ENCODE measurements around the gene ATAD3B. TPM values are rescaled to one million over a fixed set of nuclear protein-coding genes. Genes with fewer than 3 reads are reported as not detected.
"Not testable (repeated sequence)": the region's sequence is repeated elsewhere in the genome, so short reads cannot be mapped to it uniquely, and the experiment has no call there.

The ATAD3B gene
- total and polyA plus RNA-seq, 12 donors: 5.3 to 33.3 (median 7.1) TPM

DNA sequence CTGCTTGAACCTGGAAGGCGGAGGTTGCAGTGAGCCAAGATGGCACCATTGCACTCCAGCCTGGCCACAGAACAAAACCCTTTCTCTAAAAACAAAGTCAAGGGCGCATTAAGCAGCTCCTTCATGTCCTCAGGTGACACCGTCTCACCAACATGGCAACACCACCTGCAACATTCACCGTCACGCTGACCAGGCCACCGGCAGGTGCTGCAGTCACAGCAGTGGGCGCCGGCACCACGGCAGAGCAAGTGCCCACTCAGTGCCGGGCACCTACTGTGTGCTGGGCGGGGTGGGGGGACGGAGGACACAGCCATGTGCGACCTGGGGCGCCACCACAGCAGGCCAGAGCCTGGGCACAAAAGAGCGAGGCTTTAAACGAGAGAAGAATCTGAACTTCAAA is 12.1 kb downstream of the ATAD3B start:
- Histone ChIP-seq H3K4me1 (no peaks in the 10 kb centered on the region), H3K27me3 (no peaks in the 10 kb centered on the region), H3K4me3 (no peak overlapping the region), H3K36me3 (peaks cover 0 to 88% (median 56%) of the 10 kb centered on the region in 9 donors), H3K27ac (no peak overlapping the region), H3K9me3 (no peaks in the 10 kb centered on the region)
- ATAC-seq (no peak), DNase-seq (no peak)
- intact Hi-C loops (cut with DNase I): no loop called here
- TF ChIP-seq, protein P1, sequence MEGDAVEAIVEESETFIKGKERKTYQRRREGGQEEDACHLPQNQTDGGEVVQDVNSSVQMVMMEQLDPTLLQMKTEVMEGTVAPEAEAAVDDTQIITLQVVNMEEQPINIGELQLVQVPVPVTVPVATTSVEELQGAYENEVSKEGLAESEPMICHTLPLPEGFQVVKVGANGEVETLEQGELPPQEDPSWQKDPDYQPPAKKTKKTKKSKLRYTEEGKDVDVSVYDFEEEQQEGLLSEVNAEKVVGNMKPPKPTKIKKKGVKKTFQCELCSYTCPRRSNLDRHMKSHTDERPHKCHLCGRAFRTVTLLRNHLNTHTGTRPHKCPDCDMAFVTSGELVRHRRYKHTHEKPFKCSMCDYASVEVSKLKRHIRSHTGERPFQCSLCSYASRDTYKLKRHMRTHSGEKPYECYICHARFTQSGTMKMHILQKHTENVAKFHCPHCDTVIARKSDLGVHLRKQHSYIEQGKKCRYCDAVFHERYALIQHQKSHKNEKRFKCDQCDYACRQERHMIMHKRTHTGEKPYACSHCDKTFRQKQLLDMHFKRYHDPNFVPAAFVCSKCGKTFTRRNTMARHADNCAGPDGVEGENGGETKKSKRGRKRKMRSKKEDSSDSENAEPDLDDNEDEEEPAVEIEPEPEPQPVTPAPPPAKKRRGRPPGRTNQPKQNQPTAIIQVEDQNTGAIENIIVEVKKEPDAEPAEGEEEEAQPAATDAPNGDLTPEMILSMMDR (IDR thresholded peaks at IDR 0.05): no peak
- WGBS, 2 donors: 94 to 97% methylated on average over 16 of the region's 16 CpGs

DNA sequence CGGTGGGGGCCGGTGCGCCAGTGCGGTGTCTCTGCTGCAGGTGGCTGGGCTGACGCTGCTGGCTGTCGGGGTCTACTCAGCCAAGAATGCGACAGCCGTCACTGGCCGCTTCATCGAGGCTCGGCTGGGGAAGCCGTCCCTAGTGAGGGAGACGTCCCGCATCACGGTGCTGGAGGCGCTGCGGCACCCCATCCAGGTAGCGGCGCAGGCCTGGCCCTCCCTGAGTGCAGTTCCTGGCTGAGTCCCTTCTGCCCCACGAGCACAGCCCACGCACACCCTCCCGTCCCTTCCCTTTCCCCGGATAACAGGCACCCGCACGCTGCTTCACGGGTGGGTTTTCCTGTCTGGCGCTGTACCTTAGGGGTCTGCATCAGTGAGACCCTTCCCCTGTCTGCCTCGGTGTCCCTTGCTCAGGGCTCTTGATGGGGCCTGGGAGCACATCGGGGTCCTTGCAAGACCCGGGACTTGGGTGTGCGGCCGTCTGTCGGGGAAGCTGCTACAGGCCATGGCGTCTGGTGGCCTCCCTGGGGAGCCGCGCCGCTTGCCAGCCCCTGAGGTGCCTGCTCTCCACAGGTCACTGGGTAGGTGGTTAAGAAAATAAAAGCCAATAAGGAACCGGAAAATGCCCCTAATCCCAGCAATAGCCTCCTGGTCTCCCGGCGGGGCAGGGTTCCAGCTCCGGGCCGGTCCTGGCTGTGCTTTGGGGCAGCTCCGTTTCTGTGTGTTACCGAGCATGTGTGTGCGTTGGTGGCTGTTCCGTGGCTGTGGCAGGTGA is 13.6 kb downstream of the ATAD3B start:
- intact Hi-C loops (cut with DNase I); H3K4me1 ChIP-seq; H3K4me3 ChIP-seq; DNase-seq; H3K9me3 ChIP-seq; H3K27me3 ChIP-seq; H3K27ac ChIP-seq; ATAC-seq: not testable (repeated sequence)
- 94 to 95% methylated on average over 36 to 40 of the region's 46 CpGs for WGBS, 2 donors
- peaks cover 0 to 91% (median 55%) of the 10 kb centered on the region in 9 donors for H3K36me3 ChIP-seq

DNA sequence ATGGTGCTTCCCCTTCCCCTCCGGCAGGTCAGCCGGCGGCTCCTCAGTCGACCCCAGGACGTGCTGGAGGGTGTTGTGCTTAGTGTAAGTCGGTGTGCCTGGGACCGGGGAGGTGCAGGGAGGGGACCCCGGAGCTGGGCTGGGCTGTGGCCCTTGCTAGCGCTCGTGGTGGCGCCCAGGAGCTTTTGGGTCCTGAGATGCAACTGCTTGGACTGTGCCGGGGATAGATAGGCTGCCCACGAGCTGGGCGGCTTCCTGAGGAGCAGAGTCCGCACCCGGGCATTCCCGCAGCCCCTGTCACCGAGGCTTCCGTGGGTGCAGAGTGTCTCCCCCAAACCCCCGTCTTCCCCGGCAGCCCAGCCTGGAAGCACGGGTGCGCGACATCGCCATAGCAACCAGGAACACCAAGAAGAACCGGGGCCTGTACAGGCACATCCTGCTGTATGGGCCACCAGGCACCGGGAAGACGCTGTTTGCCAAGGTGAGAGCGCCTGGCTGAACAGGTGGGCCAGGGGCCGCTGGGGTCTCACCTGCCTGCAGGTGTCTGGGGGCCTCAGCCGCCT is 14.3 kb downstream of the ATAD3B start:
- 94 to 96% methylated on average over 28 to 30 of the region's 31 CpGs for whole genome bisulfite sequencing, 2 donors
- intact Hi-C loops (cut with DNase I); H3K27me3 ChIP-seq; H3K9me3 ChIP-seq; H3K4me1 ChIP-seq; H3K27ac ChIP-seq; H3K4me3 ChIP-seq; DNase-seq; ATAC-seq: not testable (repeated sequence)
- peaks cover 0 to 91% (median 55%) of the 10 kb centered on the region in 9 donors for H3K36me3 ChIP-seq

DNA sequence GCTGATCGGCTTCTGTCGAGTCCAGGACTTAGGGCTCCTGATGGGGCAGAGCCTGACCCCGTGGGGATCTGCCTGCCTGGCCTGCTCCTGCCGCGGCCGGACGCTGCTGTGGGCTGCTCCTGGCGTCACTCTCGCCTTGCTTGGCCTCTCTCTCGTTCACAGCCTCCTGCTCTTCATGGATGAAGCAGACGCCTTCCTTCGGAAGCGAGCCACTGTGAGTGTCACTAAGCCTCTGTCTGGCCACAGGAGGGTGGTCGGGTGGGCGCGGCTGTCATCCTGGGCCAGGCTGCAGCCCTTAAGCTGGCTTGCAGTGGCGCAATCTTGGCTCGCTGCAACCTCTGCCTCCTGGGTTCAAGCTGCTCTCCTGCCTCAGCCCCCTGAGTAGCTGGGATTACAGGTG is 16.1 kb downstream of the ATAD3B start:
- no peaks in the 10 kb centered on the region for H3K27me3 ChIP-seq
- no peak for ATAC-seq
- intact Hi-C loops (cut with DNase I): no loop called here
- peaks cover 0 to 11% (median 0%) of the 10 kb centered on the region in 11 donors for H3K9me3 ChIP-seq
- no peaks in the 10 kb centered on the region for H3K4me1 ChIP-seq
- DNase-seq: no peak
- no peak overlapping the region for H3K4me3 ChIP-seq
- H3K27ac ChIP-seq: no peak overlapping the region
- peaks cover 0 to 98% (median 67%) of the 10 kb centered on the region in 9 donors for H3K36me3 ChIP-seq
- 91 to 94% methylated on average over 16 to 18 of the region's 18 CpGs for WGBS, 2 donors
- TF ChIP-seq, protein P1 (IDR thresholded peaks at IDR 0.05): no peak

DNA sequence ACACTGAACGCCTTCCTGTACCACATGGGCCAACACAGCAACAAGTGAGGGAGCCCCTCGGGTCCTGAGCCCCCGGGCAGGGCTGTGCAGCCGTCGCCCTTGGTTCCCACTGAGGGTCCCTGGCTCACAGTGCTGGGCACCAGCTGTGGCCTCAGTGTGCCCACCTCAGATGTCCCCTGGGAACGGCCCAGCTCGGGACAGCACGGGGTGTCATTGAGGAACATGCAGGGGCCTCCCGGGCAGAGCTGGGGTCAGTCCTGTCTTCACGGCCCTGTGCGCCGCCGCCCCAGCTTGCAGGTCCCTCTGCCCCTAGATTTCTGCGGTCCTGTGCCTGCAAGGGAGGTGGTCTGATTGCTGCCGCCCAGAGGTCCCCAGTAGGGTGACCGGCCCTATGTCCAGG is 17.7 kb downstream of the ATAD3B start:
- TF ChIP-seq, protein P1 (IDR thresholded peaks at IDR 0.05): no peak
- DNase-seq (no peak), ATAC-seq (no peak)
- Histone ChIP-seq H3K27me3 (no peaks in the 10 kb centered on the region), H3K4me3 (no peak overlapping the region), H3K36me3 (peaks cover 0 to 98% (median 73%) of the 10 kb centered on the region in 9 donors), H3K27ac (no peak overlapping the region), H3K4me1 (no peaks in the 10 kb centered on the region), H3K9me3 (peaks cover 0 to 22% (median 6%) of the 10 kb centered on the region in 11 donors)
- WGBS, 2 donors: 95 to 98% methylated on average over 16 of the region's 16 CpGs
- intact Hi-C loops (cut with DNase I): no loop called here
